GM10266 (cell line): ENCODE measurements around the gene PLCL1.

Experiments used
- DNase-seq: peaks from one replicate; pipeline ENCODE4 v3.0.0; 2012; ENCODE audit errors: extremely low spot score
- TF ChIP-seq, protein P1 (sequence below): IDR thresholded peaks from 2 replicates; pipeline ENCODE4 v1.5.1; 2012; ENCODE audit warnings: mild to moderate bottlenecking, low read depth; ENCODE audit not compliant: control insufficient read depth, insufficient read depth; ENCODE audit errors: missing control alignments

Gene PLCL1

DNA sequence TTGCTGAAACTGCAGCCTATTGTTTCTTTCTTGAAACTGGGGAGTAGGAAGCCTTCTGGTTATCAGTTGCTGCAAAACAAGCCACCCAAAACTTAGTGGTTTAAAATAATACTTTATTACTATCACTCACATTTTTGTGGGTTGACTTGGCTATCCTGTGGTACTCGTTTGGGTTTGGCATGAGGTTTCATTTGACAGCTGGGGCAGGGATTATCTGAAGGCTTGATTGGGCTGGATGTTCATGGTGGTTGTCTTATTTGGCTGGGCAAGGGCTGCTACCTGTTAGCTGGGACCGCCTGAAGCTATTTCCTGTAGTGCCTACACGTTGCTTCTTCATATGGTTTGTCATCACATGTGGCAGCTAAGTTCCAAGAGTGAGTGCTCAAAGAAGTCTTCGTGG lies 122.3 kb downstream of the PLCL1 start:
- TF ChIP-seq, protein P1, sequence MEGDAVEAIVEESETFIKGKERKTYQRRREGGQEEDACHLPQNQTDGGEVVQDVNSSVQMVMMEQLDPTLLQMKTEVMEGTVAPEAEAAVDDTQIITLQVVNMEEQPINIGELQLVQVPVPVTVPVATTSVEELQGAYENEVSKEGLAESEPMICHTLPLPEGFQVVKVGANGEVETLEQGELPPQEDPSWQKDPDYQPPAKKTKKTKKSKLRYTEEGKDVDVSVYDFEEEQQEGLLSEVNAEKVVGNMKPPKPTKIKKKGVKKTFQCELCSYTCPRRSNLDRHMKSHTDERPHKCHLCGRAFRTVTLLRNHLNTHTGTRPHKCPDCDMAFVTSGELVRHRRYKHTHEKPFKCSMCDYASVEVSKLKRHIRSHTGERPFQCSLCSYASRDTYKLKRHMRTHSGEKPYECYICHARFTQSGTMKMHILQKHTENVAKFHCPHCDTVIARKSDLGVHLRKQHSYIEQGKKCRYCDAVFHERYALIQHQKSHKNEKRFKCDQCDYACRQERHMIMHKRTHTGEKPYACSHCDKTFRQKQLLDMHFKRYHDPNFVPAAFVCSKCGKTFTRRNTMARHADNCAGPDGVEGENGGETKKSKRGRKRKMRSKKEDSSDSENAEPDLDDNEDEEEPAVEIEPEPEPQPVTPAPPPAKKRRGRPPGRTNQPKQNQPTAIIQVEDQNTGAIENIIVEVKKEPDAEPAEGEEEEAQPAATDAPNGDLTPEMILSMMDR, result no peak
- no peak for DNase-seq

DNA sequence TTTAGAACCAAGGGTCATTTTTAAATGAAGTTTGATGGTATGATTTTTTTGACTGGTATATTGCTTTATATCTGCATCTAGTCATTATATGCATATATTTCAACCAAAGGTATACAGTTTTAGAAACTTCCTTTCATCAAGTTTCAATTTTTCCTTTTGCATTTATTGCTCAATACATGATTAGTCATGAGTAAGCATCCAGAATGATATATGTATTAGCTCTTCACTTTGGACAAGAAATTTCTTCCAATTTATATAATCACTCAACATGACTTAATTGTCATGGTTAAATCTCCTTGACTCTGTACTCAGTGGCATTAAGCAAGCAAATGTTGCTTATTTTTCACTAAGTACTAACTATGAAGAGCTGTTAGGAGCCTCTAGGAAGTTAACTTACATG lies 123.6 kb downstream of the PLCL1 start:
- DNase-seq, result no peak
- TF ChIP-seq, protein P1, result no peak

DNA sequence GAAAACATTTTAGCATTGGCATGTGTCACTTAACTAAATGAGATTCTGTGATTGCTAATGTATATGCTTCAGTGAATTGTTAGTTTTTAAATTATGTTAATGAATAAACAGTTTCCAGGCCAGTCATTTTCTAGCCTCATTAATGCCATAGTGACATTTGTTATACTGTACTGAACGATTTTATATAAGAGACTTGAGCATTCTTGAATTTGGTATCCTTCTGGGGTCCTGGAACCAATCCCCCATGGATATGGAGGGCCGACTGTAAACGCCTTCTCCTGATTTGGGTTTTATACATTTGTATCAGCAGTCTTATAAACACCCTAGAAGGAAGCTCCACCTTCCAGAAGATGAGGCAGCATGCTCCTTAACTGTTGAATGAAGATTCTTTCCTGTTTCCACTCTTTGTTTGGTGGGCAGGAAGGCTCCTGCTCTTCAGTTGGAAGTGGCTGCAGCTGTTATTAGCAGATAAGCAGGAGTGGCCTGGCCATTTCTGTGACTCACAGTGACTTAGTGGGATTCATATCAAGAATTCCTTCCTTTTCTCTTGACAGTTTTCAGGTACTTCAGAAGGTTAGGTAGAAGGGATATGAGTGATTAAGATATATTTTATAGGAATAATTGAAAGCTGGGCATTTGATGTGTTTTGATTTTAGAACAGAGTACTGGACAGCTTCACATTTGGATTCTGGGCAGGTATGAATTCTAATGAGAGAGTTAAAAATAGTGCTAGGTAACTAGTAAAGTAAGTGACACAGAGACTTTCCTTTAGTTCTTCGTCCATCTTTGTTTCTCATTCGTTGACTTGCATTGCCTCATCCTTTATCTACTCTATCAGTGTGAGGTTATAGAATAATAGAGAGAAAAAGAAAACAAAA lies 124.9 kb downstream of the PLCL1 start:
- TF ChIP-seq, protein P1, result no peak
- no peak for DNase-seq

- DNase-seq, result no peak
- TF ChIP-seq, protein P1, result no peak
Measured at GRCh38 chr2:197929886-197930227, 125.5 kb downstream of the PLCL1 start.

GRCh38 chr2:197930570-197931278 lies 126.3 kb downstream of the PLCL1 start:
- TF ChIP-seq, protein P1, result no peak
- DNase-seq, result no peak

- TF ChIP-seq, protein P1, result no peak
- DNase-seq, result no peak
Measured at GRCh38 chr2:197931661-197932312, 127.4 kb downstream of the PLCL1 start.

DNA sequence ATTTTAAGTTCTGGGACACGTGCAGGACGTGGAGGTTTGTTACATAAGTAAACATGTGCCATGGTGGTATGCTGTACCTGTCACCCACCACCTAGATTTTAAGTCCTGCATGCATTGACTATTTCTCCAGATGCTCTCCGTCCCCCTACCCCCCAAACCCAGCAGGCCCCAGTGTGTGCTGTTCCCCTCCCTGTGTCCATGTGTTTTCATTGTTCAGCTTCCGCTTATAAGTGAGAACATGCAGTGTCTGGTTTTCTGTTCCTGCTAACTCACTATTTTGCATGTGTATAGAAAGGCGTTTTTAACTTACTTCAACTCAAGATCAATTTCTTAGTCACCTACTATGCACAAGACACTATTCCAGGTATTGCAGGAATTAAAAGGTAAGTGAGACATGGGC lies 128.0 kb downstream of the PLCL1 start:
- DNase-seq, result no peak
- TF ChIP-seq, protein P1, result no peak
